HG03095 (cell line): Measurements from ENCODE around the gene BAHD1.
A peak's percentile ranks its signal among the peaks of the same experiment; 100 is the strongest.

Experiments used
- ATAC-seq: cut with Tn5 transposase; IDR thresholded peaks from one replicate; pipeline ENCODE4 v1.9.1; 2021; ENCODE audit warnings: moderate library complexity; ENCODE audit not compliant: unreplicated experiment

The BAHD1 gene

DNA sequence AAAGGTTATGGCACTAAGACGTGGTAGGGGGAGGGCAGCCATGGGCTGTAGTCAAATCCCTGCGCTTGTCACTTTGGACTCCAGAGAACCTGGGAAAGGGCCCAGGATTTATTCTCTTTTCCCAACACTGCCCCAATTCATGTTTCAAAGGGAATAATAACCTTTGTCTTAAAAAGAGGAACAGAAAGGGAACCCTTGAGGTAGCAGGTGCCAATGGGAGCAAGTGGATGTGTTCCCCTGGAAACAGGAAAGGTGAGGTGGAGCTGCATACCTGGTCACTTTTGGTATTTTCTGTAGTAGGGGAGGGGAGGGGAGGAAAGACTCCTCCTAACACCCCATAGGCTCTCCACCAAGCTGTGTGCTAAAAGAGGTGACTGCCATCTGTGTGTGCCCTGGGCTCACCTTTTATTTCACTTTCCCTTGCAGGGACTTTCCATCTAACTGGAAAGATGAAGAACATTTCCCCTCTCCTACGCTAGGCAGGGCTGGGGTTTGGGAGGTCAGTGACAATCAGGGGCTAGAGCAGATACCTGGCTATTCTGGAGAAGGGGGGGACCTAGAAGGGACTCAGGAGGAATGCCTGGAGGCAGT, 23.9 kb downstream of the BAHD1 start:
- ATAC-seq, result no peak

GRCh38 chr15:40465939-40466338, 25.2 kb downstream of the BAHD1 start:
- ATAC-seq, result no peak

DNA sequence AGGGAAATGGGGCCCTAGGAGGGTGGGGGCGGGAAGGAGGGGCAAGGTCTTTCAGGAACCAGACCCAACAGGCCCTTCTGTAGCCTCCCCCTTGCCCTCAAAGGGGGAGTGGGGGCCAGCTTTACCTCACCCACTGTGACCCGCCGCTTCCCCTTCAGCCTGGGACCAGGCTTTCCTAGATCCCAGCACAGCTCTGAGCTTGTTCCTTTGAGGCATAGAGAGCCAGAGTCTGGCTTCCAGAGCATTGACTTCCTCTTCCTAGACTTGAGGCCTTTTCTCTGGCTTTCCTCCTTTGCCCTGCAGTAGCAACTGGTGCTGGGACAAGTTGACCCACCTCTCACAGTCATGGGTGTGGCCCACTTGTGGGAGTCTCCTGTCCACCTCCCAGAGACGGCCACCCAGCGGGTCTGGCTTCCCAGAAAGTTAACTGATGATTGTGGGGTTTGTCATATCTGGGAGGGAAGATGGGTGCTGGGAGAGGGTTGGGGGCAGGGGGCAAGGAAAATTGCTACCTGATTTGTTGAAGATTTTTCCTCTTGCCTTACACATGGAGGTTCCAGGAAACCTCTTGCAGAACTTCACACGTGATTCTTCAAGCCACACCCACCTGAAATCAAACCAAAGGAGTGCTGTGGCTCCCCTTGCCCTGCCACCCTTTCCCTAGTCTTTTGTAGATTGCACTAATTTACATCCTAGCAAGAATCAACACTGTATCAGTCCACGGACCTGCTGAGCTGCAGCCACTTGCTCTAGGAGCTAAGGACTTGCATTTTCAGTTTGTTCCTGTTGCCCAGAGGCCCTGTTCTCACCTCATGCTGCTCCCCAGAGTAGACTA, 25.9 kb downstream of the BAHD1 start:
- ATAC-seq, result no peak

DNA sequence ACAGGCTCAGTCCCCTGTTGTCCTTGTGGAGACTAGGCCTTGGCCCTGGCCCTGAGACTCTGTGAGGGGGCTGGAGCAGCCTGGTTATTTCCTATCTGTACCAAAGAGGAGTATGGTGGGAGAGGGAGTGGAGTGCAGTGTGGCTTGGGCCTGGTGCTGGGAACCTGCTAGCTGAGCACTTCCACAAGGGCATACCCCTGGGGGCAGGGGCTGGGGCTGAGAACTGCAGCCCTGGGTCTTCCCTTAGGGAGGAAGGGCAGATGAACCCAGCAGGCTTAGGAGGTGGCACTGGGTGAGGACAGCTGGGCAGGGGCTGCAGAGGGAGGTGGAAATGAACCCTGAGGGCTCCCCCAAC, 26.5 kb downstream of the BAHD1 start:
- ATAC-seq, result no peak

DNA sequence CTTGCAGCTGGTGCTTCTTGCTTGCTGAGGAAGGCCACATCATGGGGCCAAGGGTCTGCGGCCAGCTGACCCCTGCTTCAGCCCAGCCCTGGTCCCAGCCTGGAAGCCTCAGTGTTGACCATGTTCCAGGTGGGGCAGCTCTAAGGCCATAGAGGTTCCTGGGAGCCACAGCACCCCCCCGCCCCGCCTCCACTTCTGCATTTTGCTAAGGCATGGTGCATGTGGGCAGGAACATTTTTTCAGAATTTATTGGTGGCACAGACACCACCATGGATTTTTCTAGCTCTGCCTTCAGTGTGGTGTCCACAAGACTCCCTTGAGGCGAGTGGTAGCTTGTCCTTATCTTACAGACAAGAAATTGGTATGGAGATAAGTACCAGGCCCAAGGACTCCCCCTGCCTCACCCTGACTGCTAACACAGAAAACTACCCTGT, 28.2 kb downstream of the BAHD1 start:
- no peak for ATAC-seq

- no peak for ATAC-seq
Observed at GRCh38 chr15:40469776-40470390, 29.1 kb downstream of the BAHD1 start.

- ATAC-seq, result peak; percentile 65
Observed at GRCh38 chr15:40470423-40471104, 29.8 kb downstream of the BAHD1 start, which contains the start of gene CHST14. Gene CHST14, plus strand, starts transcription at chr15:40470984. Its CDS starts 230 bp downstream, at chr15:40471214.

- peak; percentile 35 for ATAC-seq
Observed at GRCh38 chr15:40471105-40471807, 30.5 kb downstream of the BAHD1 start.

- peak; percentile 13 for ATAC-seq
Observed at GRCh38 chr15:40471808-40472150, 31.0 kb downstream of the BAHD1 start.

- ATAC-seq, result no peak
Observed at GRCh38 chr15:40472171-40472727, 31.5 kb downstream of the BAHD1 start.

DNA sequence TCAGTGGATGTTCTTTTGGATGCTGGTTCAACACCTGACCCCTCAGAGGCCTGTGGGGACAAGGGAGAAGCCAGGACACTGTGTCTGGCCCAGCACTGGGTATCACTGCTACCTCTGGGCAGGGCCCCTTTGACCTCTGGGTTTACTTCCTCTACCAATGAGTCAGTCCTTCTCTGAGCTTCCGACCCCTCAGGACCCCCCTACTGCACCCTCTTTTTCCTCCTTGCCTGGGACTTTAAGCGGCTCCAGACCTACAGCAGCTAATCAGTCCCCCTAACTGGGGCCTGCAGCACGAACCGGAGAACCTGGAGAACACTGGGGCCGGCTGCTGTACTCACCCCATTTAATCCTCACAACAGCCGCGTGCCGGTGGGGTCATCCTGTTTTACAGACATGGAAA, 33.8 kb downstream of the BAHD1 start:
- no peak for ATAC-seq

DNA sequence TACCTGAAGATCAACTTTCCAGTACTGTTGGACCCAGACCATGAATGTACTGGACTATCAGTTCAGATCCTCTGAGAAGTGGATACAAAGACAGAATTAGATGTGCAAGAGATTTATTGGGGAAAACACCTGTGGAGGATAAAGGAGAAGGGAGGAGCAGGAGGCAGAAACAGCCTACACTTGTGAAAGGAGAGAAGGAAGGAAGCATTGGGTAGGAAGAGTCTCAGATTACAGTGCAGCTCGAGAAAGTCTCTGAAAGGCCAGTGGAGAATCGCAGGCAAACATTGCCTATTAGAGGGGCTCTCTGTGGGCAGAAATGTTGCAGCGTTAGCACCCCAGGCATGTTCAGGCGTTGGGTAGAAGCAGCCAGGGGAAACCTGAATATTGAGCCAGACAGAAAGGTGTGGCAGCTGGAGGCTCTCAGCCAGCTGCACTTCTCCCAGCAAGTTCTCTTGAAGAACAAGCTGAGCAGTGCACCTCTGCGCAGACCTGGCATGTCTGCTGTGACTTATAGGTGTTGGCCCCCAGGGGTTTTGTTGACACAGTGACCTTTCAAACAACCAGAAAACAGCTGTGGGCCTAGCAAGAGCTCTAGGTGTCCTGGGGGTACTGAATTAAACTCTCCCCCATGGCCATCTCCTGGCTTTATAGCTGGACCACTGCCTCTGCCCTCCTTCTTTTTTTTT, 37.0 kb downstream of the BAHD1 start:
- ATAC-seq, result no peak

- no peak for ATAC-seq
Observed at GRCh38 chr15:40479024-40479423, 38.3 kb downstream of the BAHD1 start.

- no peak for ATAC-seq
Observed at GRCh38 chr15:40481341-40482074, 40.8 kb downstream of the BAHD1 start.

- ATAC-seq, result no peak
Observed at GRCh38 chr15:40483919-40484318, 43.2 kb downstream of the BAHD1 start.

- no peak for ATAC-seq
Observed at GRCh38 chr15:40486066-40486770, 45.5 kb downstream of the BAHD1 start.

GRCh38 chr15:40487816-40488682, 47.3 kb downstream of the BAHD1 start:
- ATAC-seq, result no peak
